Activated CD4-positive, alpha-beta T cell treated with anti-CD3 and anti-CD28 coated beads, Interleukin-2, amount 50 U/mL, for 1 hour (primary cell): ENCODE measurements around the gene TMEM178B.
A peak's percentile ranks its signal among the peaks of the same experiment; 100 is the strongest.
"Not testable (repeated sequence)": the region's sequence is repeated elsewhere in the genome, so short reads cannot be mapped to it uniquely, and the experiment has no call there.

Source experiments
- DNase-seq: peaks from one replicate; pipeline ENCODE4 v3.0.0-alpha.2; 2020

TMEM178B gene

GRCh38 chr7:141073641-141074161, at the start of gene TMEM178B:
TMEM178B (plus strand) TSS chr7:141074064.
- no peak for DNase-seq

GRCh38 chr7:141024668-141025067, 49.2 kb upstream of the TMEM178B start:
- no peak for DNase-seq

DNA sequence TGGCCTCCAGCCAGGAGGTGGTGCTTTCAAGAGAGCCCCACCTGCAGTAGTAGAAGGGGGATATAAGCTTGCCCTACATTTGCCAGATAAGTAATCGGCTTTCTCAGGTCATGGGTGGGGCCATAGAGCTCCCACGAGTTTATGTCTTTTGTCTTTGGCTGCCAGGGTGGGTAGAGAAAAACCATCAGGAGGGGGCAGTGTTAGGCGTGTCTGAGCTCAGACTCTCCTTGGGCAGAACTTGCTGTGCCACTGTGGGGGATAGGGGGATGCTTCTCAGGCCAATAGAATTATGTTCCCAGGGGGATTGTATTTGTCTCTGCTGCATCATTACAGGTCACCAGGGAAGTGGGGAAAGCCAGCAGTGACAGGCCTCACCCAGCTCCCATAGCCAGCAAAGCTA, 46.8 kb upstream of the TMEM178B start:
- DNase-seq: no peak

GRCh38 chr7:141028767-141029166, 45.1 kb upstream of the TMEM178B start:
- no peak for DNase-seq

DNA sequence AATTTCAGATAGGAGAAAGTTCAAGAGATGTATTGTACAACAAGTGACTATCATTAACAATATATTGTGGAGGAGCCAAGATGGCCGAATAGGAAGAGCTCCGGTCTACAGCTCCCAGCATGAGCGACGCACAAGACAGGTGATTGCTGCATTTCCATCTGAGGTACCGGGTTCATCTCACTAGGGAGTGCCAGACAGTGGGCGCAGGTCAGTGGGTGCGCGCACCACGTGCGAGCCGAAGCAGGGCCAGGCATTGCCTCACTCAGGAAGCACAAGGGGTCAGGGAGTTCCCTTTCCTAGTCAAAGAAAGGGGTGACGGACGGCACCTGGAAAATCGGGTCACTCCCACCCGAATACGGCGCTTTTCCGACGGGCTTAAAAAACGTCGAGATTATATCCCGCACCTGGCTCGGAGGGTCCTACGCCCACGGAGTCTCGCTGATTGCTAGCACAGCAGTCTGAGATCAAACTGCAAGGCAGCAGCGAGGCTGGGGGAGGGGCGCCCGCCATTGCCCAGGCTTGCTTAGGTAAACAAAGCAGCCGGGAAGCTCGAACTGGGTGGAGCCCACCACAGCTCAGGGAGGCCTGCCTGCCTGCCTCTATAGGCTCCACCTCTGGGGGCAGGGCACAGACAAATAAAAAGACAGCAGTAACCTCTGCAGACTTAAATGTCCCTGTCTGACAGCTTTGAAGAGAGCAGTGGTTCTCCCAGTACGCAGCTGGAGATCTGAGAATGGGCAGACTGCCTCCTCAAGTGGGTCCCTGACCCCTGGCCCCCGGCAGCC, 41.1 kb upstream of the TMEM178B start:
- DNase-seq: not testable (repeated sequence)

GRCh38 chr7:141038100-141038499, 35.8 kb upstream of the TMEM178B start:
- DNase-seq: not testable (repeated sequence)

GRCh38 chr7:141039376-141039775, 34.5 kb upstream of the TMEM178B start:
- no peak for DNase-seq

DNA sequence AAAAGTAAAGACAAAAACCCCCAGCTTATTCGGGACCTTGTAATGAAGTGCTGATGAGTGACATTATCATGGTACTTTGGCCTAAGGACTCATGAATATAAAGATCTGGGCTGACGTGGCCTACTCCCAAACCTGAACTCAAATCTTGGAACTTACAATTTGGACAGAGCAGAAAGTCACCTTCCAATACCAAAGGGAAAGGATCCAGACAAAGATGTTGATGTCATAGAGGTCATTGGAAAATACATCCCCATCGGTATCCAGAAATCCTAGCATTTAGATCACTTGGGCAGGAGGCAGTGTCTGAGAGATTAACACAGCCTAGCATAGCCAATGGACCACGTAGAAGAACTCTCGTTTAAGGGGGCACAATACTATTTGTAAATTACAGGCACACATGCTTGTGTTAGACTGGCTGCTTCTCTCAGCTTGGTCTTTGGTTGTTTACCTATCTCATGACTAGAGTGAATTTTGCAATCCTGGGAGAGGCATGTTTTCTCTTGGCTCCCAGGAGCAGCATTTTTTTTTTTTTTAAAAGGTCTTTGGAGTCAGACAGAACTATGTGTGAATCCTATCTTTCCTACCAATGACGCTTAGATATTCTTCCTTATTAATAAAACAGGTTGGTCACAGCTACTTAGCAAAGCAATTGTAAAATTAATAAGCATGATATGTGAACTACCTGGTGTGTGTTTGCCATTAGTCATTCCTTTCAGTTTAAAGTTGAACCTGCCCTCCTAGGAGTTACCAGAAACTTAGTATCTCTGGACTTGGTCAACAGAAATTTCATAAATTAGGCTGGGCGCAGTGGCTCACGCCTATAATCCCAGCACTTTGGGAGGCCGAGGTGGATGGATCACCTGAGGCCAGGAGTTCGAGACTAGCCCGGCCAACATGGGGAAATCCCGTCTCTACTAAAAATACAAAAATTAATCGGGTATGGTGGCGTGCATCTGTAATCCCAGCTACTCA, 31.4 kb upstream of the TMEM178B start:
- no peak for DNase-seq

DNA sequence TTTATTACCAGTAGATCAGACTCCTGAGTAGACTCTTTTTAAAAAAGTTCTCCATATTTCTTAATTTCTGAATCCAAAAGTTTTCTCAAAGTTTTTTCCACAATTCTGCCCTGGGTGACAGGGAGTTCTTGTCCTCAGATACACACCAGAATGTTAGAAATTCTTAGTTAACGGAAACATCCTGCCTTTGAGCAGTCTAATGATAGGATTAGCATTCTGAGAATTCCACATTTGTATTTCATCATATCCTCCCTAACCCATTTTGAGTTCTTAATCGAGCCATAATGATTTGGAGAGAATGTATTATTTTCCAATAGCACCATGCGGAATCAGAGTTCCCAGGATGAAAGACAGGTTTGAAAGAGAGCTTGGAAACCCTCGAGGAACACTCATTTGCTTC, 30.2 kb upstream of the TMEM178B start:
- no peak for DNase-seq

DNA sequence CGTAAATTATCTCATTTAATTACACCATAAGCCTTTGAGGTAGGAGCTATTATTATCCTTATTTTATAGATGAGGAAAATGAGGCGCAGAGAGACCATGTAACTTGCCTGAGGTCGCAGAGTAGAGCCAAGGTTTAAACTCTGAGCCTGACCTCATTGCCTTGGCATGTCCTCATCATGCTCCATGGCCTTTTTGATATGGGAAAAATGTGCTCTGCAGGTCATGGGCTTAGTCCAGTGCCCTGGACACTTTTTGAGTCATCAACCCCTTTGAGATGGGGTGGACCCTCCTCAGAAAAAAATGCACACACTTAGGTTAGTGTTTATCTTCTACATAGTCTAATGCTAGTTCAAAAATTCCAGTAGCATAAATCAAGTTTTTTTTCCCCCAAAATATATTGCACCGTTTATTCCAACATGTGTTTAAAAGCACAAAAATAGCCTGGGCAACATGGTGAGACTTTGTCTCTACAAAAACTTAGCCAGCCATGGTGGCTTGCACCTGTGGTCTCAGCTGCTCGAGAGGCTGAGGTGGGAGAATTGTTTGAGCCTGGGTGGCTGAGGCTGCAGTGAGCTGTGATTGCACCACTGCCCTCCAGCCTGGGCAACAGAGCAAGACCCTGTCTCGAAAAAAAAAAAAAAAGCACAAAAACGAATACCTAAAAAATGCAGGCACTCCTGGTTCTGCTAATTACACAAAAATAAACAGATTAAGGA, 28.6 kb upstream of the TMEM178B start:
- DNase-seq: no peak

DNA sequence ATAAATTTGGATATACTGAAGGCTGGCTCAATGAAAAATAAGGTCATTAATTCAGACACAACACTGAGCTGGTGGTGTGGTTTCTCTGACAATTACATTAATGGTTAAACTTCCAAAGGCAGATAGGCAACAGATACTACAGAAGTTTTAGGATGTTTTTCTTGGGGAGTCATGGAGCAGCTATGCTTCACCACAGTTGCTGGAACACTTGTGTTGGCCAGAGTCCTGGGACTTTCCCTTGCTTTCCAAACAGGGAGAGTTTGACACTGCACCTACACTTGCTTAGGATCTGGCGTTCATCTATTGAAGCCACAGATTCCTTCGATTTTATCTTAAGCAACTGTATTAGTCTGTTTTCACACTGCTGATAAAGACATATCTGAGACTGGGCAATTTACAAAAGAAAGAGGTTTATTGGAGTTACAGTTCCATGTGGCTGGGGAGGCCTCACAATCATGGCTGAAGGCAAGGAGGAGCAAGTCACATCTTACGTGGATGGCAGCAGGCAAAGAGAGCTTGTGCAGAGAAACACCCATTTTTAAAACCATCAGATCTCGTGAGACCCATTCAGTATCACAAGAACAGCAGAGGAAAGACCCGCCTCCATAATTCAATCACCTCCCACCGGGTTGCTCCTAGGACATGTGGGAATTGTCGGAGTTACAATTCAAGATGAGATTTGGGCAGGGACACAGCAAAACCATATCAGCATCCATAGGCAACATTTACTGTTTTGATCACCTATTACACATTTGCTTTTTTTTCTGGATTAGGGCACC, 27.8 kb upstream of the TMEM178B start:
- no peak for DNase-seq

- DNase-seq: peak; percentile 49
These were observed 20.2 kb upstream of the TMEM178B start for GRCh38 chr7:141053626-141054025.

DNA sequence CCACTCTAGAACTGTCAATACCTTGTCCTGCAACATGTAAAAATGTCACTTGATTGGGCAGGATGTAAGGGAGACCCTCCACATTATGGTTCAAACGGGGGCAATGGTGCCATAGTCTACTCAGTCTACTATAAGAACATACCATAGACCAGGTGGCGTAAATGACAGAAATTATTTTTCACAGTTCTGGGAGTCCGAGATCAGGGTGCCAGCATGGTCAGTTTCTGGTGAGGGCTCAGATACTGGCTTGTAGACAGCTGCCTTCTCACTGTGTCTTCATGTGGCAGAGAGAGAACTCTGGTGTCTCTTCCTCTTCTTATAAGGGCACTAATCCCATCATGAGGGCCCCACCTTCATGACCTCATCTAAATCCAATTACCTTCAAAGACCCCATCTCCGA, 18.7 kb upstream of the TMEM178B start:
- DNase-seq: no peak

GRCh38 chr7:141057788-141058187, 16.1 kb upstream of the TMEM178B start:
- no peak for DNase-seq

GRCh38 chr7:141067856-141068255, 6.0 kb upstream of the TMEM178B start:
- DNase-seq: not testable (repeated sequence)

DNA sequence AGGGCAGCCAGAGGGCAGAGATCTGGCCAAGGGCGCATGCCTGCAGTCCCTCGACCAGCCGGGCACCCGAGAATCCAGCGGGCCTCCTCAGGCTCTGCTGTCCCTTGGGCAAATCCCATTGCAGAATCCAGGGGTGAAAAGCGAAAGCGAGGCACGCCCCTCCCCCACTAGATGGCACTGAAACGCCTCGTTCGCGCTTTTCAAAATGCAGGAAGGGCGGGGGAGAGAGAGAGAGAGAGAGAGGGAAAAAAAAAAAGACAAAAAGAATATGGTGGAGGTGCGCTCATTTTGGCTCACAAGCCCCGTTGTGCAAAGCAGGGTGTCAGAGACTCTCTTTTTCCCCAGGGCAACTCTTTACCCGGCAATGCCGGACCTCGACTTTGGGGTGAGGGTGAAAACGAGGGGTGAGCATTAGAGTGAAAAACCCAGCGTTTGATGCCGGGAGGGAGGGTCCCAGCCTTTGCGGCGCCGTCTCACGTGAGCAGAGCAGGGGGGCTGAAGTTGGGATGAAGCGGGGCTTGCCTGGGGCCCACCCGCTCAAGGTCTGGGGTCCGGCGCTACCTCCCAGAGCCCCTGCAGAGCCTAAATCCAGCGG, 2.5 kb upstream of the TMEM178B start:
- peak; percentile 41 for DNase-seq

DNA sequence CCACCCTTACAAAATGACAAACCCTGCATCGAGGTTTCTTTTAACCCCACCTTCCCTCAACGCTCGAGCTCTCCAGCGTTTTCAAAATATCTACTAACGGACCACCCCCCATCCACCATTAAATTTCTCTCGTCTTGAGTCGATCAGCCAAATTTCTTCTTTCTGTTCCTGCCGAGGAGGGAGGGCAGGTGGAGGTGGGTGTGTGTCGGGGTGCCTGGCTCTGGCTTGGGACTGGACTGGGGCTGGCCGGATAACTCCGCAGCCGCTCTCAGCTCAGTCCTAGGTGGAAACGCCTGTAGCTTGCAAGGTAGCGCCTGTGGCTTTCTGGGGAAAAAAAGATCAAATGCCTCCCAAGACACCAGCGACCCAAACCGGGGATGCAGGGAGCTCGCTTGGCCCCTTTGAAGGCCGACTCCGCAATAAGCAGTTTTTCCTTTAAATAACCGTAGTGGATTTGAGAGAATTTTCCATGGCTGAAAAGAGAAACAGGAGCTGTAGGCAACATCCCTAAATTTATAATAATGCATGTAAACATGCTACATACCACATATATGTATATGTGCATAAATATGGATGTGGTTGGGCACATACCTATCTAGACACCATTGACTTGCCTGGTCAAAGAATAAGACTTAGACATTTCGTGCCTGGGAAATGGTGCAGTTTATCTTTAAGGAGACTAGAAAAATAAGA, 1.9 kb upstream of the TMEM178B start:
- DNase-seq: no peak

DNA sequence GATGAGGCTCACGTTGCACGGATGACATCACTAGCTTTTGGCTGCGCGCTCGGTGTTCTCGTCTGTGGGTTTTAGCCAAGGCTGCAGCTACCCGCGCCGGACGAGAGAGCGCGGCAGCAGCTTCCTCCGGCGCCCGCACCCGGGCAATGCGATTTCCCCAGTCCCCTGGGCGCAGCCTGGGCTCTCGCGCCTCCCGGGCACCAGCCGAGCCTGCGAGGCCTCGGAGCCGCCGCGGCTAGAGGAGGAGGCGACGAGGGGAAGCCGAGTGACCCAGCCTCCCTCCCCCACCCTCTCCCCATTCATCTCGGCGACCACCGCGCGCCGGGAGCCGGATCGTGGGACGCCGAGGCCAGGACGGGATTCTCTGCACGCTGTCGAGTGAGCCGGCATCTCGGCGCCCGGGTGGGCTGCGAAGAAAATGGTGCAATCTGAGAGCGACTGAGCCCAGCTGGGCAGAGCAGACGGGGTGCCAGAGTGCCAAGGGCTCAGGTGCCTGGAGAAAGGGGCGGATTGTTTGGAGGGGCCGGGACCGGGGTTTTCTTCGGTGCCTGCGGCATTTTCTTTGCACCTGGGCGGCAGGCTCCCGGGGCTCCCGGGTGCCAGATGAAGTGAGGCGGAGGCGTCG, 1.2 kb upstream of the TMEM178B start:
- DNase-seq: peak; percentile 7

DNA sequence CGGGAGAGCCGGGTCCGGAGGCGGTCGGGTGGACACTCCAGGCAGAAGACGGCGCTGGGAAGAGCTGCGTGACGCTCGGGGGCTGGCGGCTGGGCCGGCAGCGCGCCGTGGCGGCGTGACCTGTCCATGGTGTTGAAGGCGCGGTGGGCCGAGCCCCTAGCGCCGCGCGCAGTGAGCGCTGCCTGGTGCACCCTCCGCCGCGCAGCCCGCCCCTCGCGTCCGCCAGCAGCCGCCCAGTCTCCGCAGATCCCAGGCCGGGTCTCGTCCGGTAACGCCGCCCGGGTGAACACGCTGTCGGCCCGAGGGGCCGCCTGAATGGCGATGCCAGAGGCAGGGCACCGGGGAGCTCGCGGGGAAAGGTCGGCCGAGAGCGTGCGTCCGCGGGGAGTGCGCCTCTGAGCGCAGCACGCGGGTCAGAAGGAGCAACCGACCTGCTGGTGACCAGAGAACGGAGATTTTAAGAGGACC, 657 bp upstream of the TMEM178B start:
- DNase-seq: peak; percentile 11
